Panc1 (cell line): Measurements from ENCODE around the gene SLC30A4. TPM values are rescaled to one million over a fixed set of nuclear protein-coding genes. Genes with fewer than 3 reads are reported as not detected.

ENCODE experiments used
- ATAC-seq: fragments of 200-7000 bp; cut with Tn5 transposase; 2 replicates; pipeline ENCODE4 v1.9.1; 2020; ENCODE audit warnings: mild to moderate bottlenecking, moderate library complexity
- BruUV-seq: library from RNA; stranded (reverse); fragments of 400-500 nt; replicated peaks from 2 replicates; lab custom pipeline; 2021; lab: Mats Ljungman, UMichigan
- CTCF ChIA-PET: fragments of 300-600 bp; sonication (Branson Sonifier 250); formaldehyde crosslinking; loops from one replicate; lab custom pipeline; 2022; ENCODE audit warnings: antibody characterized with exemption; lab: Charles Lee
- POLR2A ChIA-PET: fragments of 300-600 bp; sonication (Branson Sonifier 250); formaldehyde crosslinking; loops from one replicate; lab custom pipeline; 2022; ENCODE audit warnings: antibody characterized with exemption; lab: Charles Lee
- DNase-seq: peaks from one replicate; pipeline ENCODE4 v3.0.0-alpha.2; 2010; ENCODE audit warnings: low read depth, low spot score
- H3K27ac ChIP-seq: 2 replicates; pipeline ENCODE4 v1.5.1; 2011; ENCODE audit warnings: mild to moderate bottlenecking, low read length, inconsistent platforms
- H3K27me3 ChIP-seq: fragments of 200-500 bp; sonication (Bioruptor generic); 2 replicates; pipeline ENCODE4 v1.6.0; 2014; ENCODE audit warnings: low read length, inconsistent platforms; ENCODE audit not compliant: control insufficient read depth, insufficient read depth
- H3K36me3 ChIP-seq: fragments of 200-500 bp; sonication (Bioruptor generic); 2 replicates; pipeline ENCODE4 v1.5.1; 2014; ENCODE audit warnings: inconsistent platforms, mild to moderate bottlenecking, low read length, moderate library complexity; ENCODE audit not compliant: control insufficient read depth, insufficient read depth
- H3K4me1 ChIP-seq: 2 replicates; pipeline ENCODE4 v1.5.1; 2011; ENCODE audit warnings: inconsistent platforms, mild to moderate bottlenecking, low read length, moderate library complexity; ENCODE audit not compliant: control insufficient read depth, insufficient read depth
- H3K4me3 ChIP-seq, 2 experiments: 2 replicates each; pipeline ENCODE4 v1.5.1; 2011 to 2012; ENCODE audit warnings: low read depth in 2 of 2, low read length in 2 of 2, mild to moderate bottlenecking in 2 of 2, inconsistent platforms in 1 of 2, moderate library complexity in 1 of 2
- H3K9me3 ChIP-seq: fragments of 200-500 bp; sonication (Bioruptor generic); 2 replicates; pipeline ENCODE4 v1.5.1; 2014; ENCODE audit warnings: low read depth, mild to moderate bottlenecking, inconsistent platforms, low read length, moderate library complexity; ENCODE audit not compliant: control insufficient read depth, insufficient read depth
- POLR2AphosphoS5 ChIP-seq: IDR thresholded peaks from 2 replicates; pipeline ENCODE4 v1.6.1; 2012; ENCODE audit warnings: mild to moderate bottlenecking, low read depth, low read length, moderate library complexity
- SIN3A ChIP-seq: IDR thresholded peaks from 2 replicates; pipeline ENCODE4 v1.6.1; 2012; ENCODE audit warnings: low read depth, mild to moderate bottlenecking, low read length, moderate library complexity, borderline replicate concordance; ENCODE audit not compliant: insufficient read depth
- TCF7L2 ChIP-seq: IDR thresholded peaks from 2 replicates; pipeline ENCODE4 v1.6.1; 2011; ENCODE audit warnings: mild to moderate bottlenecking, low read depth, low read length, inconsistent platforms
- in situ Hi-C: cut with HindIII; loops from 2 replicates; pipeline ENCODE4 v1.10.0; 2016; ENCODE audit warnings: low sequenced_read_pairs, low pct_unique_long_range_greater_than_20kb
- intact Hi-C: fragments of 100-400 bp; cut with micrococcal nuclease; formaldehyde crosslinking; loops from one replicate; pipeline ENCODE4 v1.10.0; 2022; ENCODE audit not compliant: unreplicated experiment
- total RNA-seq: library from RNA; stranded (reverse); gene quantifications from one replicate; pipeline ENCODE4 v1.2.1, GENCODE V29; 2021; ENCODE audit not compliant: unreplicated experiment
- TF ChIP-seq, protein P1 (sequence below): fragments of 450-650 bp; IDR thresholded peaks from 2 replicates; pipeline ENCODE4 v1.5.1; 2017; ENCODE audit warnings: mild to moderate bottlenecking
- TF ChIP-seq, protein P2 (sequence below), 2 experiments: IDR thresholded peaks; 2 replicates each; pipeline ENCODE4 v1.6.1; 2011 to 2012; ENCODE audit warnings: low read depth in 2 of 2, control low read depth in 1 of 2, low read length in 1 of 2, mild to moderate bottlenecking in 1 of 2, moderate library complexity in 1 of 2; ENCODE audit not compliant: insufficient read depth in 1 of 2

Gene SLC30A4
- total RNA-seq, 1 experiment from 2014 or later, result 9.3 TPM

DNA sequence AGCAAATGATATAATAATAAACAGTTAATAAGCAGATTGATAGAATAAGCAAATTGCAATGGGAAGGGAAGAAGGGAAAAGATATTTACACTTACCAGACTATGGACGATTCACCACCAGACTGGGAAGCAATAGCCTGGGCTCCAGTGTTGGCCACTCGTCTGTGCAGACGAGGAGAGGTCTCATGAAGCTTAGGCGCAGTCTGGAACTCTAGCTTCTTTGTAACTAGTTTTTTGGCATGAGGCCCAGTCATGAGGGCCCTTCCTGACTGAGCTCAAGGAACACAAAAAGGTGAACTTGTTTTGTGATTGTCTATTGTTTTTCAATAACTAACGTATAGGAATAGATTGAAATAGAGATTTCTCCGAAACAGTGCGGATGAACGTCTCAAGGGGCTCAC is 80.9 kb downstream of the SLC30A4 start:
- no peak for ATAC-seq
- TF ChIP-seq POLR2AphosphoS5 (no peak), TCF7L2 (no peak), SIN3A (no peak)
- TF ChIP-seq, protein P1, sequence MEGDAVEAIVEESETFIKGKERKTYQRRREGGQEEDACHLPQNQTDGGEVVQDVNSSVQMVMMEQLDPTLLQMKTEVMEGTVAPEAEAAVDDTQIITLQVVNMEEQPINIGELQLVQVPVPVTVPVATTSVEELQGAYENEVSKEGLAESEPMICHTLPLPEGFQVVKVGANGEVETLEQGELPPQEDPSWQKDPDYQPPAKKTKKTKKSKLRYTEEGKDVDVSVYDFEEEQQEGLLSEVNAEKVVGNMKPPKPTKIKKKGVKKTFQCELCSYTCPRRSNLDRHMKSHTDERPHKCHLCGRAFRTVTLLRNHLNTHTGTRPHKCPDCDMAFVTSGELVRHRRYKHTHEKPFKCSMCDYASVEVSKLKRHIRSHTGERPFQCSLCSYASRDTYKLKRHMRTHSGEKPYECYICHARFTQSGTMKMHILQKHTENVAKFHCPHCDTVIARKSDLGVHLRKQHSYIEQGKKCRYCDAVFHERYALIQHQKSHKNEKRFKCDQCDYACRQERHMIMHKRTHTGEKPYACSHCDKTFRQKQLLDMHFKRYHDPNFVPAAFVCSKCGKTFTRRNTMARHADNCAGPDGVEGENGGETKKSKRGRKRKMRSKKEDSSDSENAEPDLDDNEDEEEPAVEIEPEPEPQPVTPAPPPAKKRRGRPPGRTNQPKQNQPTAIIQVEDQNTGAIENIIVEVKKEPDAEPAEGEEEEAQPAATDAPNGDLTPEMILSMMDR, result no peak
- TF ChIP-seq, protein P2, sequence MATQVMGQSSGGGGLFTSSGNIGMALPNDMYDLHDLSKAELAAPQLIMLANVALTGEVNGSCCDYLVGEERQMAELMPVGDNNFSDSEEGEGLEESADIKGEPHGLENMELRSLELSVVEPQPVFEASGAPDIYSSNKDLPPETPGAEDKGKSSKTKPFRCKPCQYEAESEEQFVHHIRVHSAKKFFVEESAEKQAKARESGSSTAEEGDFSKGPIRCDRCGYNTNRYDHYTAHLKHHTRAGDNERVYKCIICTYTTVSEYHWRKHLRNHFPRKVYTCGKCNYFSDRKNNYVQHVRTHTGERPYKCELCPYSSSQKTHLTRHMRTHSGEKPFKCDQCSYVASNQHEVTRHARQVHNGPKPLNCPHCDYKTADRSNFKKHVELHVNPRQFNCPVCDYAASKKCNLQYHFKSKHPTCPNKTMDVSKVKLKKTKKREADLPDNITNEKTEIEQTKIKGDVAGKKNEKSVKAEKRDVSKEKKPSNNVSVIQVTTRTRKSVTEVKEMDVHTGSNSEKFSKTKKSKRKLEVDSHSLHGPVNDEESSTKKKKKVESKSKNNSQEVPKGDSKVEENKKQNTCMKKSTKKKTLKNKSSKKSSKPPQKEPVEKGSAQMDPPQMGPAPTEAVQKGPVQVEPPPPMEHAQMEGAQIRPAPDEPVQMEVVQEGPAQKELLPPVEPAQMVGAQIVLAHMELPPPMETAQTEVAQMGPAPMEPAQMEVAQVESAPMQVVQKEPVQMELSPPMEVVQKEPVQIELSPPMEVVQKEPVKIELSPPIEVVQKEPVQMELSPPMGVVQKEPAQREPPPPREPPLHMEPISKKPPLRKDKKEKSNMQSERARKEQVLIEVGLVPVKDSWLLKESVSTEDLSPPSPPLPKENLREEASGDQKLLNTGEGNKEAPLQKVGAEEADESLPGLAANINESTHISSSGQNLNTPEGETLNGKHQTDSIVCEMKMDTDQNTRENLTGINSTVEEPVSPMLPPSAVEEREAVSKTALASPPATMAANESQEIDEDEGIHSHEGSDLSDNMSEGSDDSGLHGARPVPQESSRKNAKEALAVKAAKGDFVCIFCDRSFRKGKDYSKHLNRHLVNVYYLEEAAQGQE (IDR thresholded peaks at IDR 0.05; ENCODE audit: insufficient read depth in 1 of 2, low read depth in 2 of 2, low read length in 1 of 2), result no peak
- intact Hi-C loops (no loop called here), in situ Hi-C loops (no loop called here)
- ChIA-PET CTCF (no interaction called here), POLR2A (no interaction called here)
- DNase-seq, result no peak
- no peak overlapping the region for H3K4me3 ChIP-seq
- H3K9me3 ChIP-seq, result no peaks in the 10 kb centered on the region
- BruUV-seq, result no TSS peak
- no peaks in the 10 kb centered on the region for H3K27me3 ChIP-seq
- H3K27ac ChIP-seq, result no peak overlapping the region
- peaks cover 17% of the 10 kb centered on the region for H3K4me1 ChIP-seq
- no peaks in the 10 kb centered on the region for H3K36me3 ChIP-seq

DNA sequence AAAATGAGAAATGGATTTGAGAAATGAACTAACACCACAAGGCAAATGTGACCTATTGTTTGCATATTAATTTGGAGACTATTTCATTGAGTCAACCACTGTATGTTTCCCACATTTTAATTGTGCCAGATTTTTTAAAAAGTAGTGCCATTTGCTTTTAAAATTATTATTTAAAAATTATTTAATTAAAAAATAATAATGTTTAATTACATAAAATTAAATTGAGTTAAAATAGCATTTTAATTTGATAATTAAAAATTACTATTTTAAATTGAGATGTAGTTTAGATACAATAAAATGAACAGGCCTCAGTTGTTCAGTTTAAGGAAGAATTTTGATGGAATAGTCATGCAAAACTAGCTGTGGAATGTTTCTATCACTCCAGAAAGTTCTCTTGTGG is 81.5 kb downstream of the SLC30A4 start:
- Histone ChIP-seq H3K9me3 (no peaks in the 10 kb centered on the region), H3K4me3 (no peak overlapping the region), H3K4me1 (peaks cover 14% of the 10 kb centered on the region), H3K27ac (no peak overlapping the region), H3K36me3 (no peaks in the 10 kb centered on the region), H3K27me3 (no peaks in the 10 kb centered on the region)
- intact Hi-C loops (no loop called here), in situ Hi-C loops (no loop called here)
- CTCF ChIA-PET, result no interaction called here
- TF ChIP-seq TCF7L2 (no peak), SIN3A (no peak), POLR2AphosphoS5 (no peak)
- TF ChIP-seq, protein P1, result no peak
- TF ChIP-seq, protein P2 (IDR thresholded peaks at IDR 0.05; ENCODE audit: insufficient read depth in 1 of 2, low read depth in 2 of 2, low read length in 1 of 2), result no peak
- ATAC-seq (no peak), DNase-seq (no peak)
- no TSS peak for BruUV-seq
- POLR2A ChIA-PET, result interaction anchor here (0.6 kb wide), 1 partner anchor 224 kb away, joined by 13 read pairs; no protein-coding TSS in a partner anchor
